Subcutaneous adipose tissue (tissue), 4 donors: Measurements from ENCODE around the gene HOXA6. TPM values are rescaled to one million over a fixed set of nuclear protein-coding genes. Genes with fewer than 3 reads are reported as not detected.

Experiments used
- total RNA-seq, 4 donors: library from RNA; depleted of rRNA; stranded (reverse); fragments of >200 nt; gene quantifications; one replicate each; pipeline ENCODE4 v1.1.0, GENCODE V29; 2016
- TF ChIP-seq, protein P1 (sequence below): fragments of 450-650 bp; IDR thresholded peaks from one replicate; pipeline ENCODE4 v1.5.1; 2016; ENCODE audit warnings: low read depth, mild to moderate bottlenecking, control low read depth, antibody characterized with exemption, moderate library complexity

HOXA6 gene
- total RNA-seq, 4 donors from 2014 or later, result 1.3 to 5.3 (median 2.8) TPM

- TF ChIP-seq, protein P1, sequence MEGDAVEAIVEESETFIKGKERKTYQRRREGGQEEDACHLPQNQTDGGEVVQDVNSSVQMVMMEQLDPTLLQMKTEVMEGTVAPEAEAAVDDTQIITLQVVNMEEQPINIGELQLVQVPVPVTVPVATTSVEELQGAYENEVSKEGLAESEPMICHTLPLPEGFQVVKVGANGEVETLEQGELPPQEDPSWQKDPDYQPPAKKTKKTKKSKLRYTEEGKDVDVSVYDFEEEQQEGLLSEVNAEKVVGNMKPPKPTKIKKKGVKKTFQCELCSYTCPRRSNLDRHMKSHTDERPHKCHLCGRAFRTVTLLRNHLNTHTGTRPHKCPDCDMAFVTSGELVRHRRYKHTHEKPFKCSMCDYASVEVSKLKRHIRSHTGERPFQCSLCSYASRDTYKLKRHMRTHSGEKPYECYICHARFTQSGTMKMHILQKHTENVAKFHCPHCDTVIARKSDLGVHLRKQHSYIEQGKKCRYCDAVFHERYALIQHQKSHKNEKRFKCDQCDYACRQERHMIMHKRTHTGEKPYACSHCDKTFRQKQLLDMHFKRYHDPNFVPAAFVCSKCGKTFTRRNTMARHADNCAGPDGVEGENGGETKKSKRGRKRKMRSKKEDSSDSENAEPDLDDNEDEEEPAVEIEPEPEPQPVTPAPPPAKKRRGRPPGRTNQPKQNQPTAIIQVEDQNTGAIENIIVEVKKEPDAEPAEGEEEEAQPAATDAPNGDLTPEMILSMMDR, result no peak
Observed at GRCh38 chr7:27177795-27178320, 30.3 kb upstream of the HOXA6 start.

GRCh38 chr7:27176962-27177794 lies 29.6 kb upstream of the HOXA6 start:
- TF ChIP-seq, protein P1, result no peak

- TF ChIP-seq, protein P1, result no peak
Observed at GRCh38 chr7:27176524-27176845, 28.9 kb upstream of the HOXA6 start.

DNA sequence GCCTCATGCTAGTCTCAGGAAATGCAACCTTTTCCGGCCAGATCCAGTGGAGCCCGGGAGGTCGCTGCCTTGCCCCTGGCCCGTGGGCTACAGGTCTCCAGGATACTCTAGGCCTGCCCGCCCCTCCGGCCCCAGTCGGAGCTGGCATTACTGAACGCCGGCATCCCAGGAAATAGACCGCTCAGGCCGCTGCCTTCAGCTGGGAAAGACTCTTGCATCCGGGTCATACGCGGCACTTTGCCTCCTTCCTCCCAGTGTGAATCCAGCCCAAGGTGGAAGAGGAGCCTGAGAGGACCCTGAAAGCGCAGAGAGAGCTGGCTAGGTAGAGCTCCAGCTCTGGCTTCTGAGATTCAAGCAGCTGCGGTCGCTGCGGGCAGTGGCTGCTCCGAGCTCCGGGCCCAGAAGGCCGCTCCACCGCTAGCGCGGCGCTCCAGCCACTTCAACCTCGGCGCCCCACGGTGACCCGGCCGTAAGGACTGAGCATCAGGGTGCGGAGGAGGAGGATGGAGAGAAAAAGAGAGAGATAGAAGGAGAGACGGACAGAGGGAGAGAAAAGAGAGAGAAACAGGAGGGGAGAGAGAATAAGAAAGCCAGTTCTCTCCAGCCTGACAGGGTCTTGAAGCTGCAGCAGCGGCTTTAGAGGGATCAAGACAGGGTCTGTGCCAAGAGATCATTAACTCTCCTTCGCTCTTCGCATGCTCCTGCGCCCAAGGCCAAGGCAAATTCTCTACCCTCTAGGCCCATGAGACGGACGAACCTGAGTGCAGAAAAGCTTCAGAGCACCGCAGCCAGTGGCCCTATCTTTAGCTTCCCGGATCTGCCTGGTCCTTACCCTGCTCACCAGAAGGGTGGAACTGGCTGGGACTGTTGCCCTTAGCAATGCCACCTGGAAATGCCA lies 28.3 kb upstream of the HOXA6 start:
- TF ChIP-seq, protein P1, result no peak

DNA sequence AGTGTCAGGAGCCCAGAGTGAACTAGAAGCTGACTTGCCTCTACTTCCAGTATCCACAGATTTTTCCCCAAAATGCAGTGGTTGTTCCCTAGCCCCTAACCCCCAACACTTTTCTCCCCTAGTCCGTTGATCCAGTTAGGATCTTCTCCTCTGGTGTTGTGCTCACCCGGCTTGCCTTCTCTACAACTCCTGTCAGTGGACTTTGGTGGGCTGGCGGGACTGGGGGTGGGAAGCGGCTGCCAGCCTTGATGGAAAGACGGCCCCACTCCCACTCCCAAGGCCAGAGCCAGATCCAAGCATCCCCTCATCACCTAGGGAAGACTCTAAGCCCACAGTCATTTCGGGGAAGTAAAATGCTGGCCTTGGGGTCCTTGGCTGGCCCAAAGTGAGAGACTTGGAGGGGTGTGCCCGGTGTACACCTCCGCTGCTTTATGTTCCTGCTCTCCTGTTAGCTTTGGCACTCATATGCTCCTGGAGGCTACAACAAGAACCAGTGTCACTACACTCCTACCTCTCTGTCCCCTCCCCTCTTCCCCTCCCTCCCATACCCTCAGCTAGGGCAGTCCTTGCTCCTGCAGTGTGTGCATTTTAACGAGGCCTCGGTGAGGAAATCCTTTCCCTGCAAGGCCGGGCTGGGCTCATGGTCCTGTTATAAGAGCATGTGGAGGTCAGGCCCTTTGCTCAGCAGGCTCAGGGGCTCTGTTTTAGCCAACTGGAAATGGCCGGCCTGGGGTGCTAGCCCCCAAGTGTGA lies 27.5 kb upstream of the HOXA6 start:
- TF ChIP-seq, protein P1, result no peak

DNA sequence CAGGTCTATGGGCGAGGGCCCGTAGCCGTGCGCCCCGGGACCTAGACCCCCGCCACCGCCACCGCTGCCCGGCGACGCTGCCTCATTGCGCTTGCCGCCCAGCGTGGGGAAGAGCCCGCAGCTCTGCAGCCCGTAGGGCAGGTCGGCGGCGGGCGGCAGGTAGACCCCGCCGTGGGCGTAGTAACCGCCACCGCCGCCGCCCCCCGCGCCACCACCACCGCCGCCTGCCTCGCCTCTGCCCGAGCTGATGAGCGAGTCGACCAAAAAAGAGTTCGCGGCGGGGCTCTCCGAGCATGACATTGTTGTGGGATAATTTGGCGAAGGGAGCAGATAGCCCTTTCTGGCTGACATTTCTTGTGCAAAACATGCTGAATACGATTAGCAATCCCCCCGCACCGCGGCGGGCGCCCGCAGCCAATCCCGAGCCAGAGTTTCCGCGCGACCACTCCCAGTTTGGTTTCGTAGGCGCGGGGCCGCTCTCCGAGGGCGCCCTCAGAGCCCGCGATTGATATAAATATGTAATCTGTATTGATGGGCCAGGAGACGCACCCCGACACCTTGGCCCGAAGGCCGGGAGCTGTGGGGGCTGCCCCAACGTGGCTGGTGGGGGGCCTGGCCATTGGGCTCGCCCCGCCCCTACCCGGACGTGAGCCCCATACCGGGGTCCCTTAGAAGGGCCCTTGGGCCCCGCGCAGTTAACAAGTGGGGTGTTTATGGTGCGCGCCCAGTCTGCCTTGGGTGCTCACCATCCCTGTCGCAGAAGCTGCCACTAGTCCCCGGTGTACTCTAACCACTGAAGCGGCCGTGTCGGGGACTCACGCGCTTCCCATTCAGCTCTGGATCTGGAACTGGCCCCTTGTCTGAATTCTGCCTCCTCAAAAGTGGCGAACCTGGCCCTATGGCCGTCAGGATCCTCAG lies 26.6 kb upstream of the HOXA6 start, which contains the start of gene HOXA10:
Gene HOXA10 (minus strand): TSS at position 365 of the 918 bp plus-strand sequence. CDS start 14 bp downstream, at position 351.
- TF ChIP-seq, protein P1, result no peak
